Activated CD4-positive, alpha-beta T cell treated with anti-CD3 and anti-CD28 coated beads, Interleukin-2, amount 50 U/mL, for 16 hours (primary cell): ENCODE measurements around the gene HMGXB3.

ENCODE experiments used
- DNase-seq: peaks from one replicate; pipeline ENCODE4 v3.0.0-alpha.2; 2020

HMGXB3 gene

GRCh38 chr5:150054569-150054968 is 54.0 kb downstream of the HMGXB3 start:
- no peak for DNase-seq

GRCh38 chr5:150055326-150056074 is 55.0 kb downstream of the HMGXB3 start:
- DNase-seq = no peak

DNA sequence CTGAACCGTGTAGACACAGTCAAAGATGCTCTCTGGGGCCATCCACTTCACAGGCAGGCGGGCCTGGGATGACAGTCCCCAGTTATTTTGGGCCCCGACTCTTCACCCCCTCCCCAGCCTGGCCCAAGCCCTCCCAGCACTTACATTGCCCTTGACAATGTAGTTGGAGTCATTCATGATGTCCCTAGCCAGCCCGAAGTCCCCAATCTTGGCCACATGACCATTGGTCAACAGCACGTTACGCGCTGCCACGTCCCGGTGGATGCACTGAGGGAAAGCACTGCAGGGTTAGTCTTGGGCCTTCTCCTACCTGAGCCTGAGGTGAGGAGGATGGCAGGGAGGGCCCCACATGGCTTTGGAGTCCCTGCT is 55.5 kb downstream of the HMGXB3 start:
- DNase-seq = no peak

DNA sequence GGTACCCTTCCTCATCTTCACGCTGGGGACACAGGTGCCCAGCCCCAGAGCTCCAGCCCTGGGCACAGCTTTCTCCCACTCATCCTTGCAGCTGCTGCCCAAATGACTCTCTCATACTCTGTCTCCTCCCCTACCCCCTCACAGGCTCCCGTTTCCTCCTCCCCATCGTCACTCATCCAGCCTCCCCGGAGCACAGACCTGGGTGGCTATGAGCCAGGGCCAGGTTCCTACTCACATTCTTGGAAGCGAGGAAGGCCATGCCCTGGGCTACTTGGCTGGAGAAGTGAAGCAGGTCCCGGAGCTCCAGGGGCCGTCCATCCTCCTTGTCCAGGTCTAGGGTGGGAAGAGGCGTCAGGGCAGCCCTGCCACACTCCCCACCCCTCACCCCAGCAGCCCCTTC is 56.5 kb downstream of the HMGXB3 start:
- DNase-seq = no peak

DNA sequence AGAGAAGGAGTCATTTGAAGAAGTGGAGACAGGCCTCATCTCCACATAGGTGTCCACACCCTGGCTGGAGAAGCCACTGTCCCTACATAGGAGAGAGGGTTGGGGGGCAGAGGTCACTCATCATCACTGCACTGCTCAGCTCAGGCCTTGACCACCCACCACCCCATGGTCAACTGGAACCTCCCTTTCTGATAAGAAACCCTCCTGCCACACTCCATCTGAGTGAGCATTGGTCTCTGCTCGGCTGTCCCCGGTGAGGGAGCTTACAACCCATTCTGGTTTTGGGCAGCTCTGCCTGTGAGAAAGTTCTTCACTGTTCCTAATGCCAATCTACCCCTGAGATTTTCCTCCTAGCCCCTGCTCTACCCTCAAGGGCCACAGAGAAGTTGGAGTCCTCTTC is 57.0 kb downstream of the HMGXB3 start:
- DNase-seq = no peak

GRCh38 chr5:150057996-150058395 is 57.5 kb downstream of the HMGXB3 start:
- no peak for DNase-seq

GRCh38 chr5:150058480-150059126 is 58.1 kb downstream of the HMGXB3 start:
- DNase-seq = no peak

- DNase-seq = no peak
Measured at GRCh38 chr5:150059623-150060022, 59.1 kb downstream of the HMGXB3 start.

GRCh38 chr5:150060471-150060870 is 59.9 kb downstream of the HMGXB3 start:
- no peak for DNase-seq

DNA sequence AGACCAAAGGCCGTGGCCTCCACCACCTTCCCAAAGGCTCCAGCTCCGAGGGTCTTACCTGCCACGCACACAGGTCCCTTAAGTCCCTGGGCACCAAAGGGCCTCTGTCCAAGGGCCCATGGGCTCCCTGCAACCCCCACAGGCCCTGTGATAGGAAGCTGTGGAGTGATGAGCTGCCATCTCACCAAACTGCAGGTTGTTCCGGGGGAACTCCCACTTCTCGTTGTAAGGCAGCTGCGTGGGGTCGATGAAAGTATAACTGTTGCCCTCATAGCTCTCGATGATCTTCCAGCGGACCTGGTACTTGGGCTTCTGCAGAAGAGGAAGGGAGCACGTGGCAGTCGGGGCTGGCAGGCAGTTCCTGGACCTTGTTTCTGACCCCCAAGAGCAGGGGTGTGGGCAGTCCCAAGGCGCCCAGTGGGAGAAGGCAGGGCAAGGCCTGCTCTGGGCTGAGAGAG is 61.0 kb downstream of the HMGXB3 start:
- no peak for DNase-seq

- no peak for DNase-seq
Measured at GRCh38 chr5:150062216-150062922, 61.8 kb downstream of the HMGXB3 start.

- no peak for DNase-seq
Measured at GRCh38 chr5:150063638-150064037, 63.1 kb downstream of the HMGXB3 start.

GRCh38 chr5:150064681-150065220 is 64.2 kb downstream of the HMGXB3 start:
- DNase-seq = no peak

- no peak for DNase-seq
Measured at GRCh38 chr5:150065346-150065745, 64.8 kb downstream of the HMGXB3 start.

GRCh38 chr5:150065886-150066285 is 65.3 kb downstream of the HMGXB3 start:
- DNase-seq = no peak

GRCh38 chr5:150066436-150066835 is 65.9 kb downstream of the HMGXB3 start:
- DNase-seq = no peak

- DNase-seq = peak; percentile 80
Measured at GRCh38 chr5:150066901-150067396, 66.4 kb downstream of the HMGXB3 start.

DNA sequence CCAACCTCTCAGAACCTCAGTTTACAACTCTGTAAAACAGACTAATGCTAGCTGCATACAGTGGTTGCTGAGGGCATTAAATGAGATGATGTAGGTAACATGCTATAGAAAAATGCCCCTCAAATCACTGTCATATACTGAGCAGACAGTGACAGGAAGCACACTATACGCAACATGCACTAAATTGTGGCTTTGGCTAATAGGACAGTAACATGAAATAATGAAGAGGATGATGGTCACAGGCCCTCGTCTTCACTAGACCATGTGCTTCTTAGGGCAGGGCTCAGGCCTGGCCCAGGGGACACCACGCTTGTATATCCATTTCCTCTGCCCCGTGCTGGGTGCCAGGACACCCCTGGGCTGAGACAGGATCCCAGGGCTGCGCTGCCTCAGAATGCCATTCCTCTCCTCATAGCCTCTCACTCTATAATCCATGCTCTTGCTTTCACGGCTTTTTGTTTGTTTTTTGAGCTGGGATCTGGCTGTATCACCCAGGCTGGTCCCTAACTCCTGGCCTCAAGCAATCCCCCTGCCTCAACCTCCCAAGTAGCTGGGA is 66.9 kb downstream of the HMGXB3 start:
- DNase-seq = peak; percentile 16

DNA sequence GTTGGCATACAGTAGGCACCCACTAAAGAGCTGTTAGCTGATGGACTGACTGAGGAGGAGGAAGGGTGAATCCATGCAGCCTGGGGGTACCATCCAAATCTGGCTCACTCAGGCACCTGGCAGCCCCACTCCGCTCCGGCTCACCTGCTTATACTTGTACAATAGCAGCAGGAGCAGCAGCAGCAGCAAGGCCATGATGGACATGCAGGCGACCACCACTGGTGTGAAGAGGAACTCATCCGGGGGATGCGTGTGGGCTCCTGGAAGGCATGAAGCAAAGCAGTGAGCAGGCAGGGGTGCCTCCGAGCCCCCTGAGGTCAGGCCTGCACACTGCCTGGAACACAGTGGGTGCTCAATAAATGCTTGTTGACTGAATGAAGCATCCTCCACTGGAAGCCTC is 67.5 kb downstream of the HMGXB3 start:
- DNase-seq = no peak

DNA sequence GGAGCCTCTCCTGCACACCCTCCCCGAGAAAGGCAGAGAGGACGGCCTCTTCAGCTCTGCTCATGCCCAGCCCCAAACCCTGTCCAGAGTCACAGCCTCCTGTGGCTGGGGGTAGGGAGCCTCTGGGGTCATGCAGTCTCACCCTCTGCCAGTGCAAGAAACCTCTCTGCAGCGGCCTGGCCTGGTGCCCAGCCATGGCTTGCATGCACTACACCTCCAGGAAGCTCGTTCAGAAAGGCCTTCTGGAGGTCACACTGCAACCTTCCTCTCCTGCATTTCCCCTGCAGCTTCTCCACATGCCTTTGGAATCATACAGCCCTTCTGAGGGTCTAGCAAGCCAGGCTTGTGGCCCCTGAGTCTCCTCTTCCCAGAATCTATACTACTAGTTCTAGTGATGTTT is 67.9 kb downstream of the HMGXB3 start:
- DNase-seq = no peak

DNA sequence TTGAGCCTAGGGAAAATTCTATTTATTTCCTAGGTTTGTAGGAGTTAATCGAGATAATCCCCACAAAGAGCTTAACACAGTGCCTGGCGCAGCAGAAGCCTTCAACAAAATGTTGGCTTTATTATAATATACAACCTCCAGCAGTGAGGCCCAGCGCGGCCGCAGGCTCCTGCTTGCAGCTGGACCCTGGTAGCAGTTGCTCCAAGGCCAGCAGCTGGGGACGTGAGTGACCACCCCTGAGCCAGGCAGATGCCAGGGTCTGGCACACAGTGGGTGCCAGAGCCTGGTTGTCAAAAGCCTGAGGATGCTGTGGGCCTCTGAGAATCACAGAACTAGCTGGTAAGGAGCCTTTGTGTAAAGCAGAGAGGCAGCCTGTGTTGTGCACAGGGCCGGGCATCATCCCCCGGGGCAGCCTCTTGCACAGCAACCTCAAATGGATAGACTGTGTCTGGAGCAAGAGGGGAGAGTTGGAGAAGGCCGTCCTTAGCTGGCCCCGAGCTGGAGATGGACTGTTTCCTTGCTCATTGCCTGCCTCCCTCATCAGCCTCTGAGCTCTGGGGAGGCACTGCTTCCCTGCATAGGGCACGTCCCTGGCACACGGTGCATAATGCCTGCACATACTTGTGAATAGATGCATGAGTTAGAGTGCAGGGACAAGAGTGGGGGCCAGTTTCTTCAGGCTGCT is 68.6 kb downstream of the HMGXB3 start:
- DNase-seq = no peak
